HG02610 (cell line): ENCODE measurements around the gene C2CD2.

Experiments
- ATAC-seq: cut with Tn5 transposase; IDR thresholded peaks from one replicate; pipeline ENCODE4 v1.9.1; 2021; ENCODE audit warnings: mild to moderate bottlenecking, moderate library complexity; ENCODE audit not compliant: unreplicated experiment

The C2CD2 gene

DNA sequence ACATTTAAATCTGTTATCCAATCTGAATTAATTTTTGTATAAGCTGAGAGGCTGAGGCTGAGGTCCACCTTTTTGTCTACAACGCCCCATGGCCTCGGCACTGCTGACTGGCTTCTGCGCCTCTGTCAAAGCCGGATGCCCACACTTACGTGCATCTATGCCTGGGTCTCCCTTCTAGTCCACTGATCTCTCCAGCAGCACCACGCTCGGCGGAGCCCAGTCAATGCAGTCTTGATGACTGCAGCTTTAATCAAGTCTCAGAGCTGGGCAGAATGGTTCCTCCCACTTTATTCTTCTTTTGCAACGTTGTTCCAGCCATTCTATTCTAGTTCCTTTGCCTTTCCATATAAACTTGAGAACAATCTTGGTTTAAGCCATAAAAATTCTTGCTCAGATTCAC lies 84.0 kb downstream of the C2CD2 start:
- ATAC-seq: no peak

DNA sequence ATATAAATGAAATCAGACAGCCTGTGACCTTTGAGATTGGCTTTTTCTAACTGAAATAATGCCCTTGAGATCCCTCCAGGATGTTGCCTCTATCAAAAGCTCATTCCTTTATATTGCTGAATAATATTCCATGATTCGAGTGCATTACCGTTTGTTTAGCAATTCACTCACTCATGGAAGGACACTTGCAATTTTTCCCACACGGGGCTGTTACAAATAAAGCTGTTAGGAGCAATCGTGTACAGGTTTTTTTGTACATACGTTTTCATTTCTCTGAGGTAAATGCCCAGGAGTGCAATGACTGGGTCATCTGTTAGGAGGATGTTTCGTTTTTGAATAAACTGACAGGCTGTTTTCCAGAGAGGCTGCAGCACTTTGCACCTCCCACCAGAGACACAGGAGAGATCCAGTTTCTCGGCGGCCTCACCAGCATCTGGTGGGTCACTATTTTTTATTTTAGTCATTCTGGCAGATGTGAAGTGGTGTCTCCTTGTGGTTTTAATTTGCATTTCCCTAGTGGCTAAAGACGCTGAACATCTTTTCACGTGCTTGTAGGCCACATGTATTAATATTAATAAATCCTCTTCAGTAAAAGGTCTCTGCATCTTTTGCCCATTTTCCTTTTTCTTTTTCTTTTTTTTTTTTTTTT lies 85.6 kb downstream of the C2CD2 start:
- peak; percentile 54 for ATAC-seq

DNA sequence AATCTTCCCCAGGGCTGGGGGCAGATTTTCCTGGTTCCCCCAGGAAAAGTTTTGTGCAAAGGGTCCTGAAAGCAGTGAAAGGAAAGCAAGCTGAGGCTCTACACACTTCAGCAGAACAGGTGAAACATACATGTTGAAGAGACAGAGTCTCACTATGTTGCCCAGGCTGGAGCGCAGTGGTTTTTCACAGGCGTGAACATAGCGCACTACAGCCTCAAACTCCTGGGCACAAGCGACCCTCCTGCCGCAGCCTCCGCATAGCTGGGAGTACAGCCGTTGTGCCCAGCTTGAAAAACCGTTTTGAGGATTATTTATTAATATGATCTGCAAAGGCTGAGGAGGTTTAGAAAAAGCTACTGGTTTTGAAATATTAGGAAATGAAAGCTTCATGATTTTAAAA lies 86.5 kb downstream of the C2CD2 start:
- no peak for ATAC-seq

DNA sequence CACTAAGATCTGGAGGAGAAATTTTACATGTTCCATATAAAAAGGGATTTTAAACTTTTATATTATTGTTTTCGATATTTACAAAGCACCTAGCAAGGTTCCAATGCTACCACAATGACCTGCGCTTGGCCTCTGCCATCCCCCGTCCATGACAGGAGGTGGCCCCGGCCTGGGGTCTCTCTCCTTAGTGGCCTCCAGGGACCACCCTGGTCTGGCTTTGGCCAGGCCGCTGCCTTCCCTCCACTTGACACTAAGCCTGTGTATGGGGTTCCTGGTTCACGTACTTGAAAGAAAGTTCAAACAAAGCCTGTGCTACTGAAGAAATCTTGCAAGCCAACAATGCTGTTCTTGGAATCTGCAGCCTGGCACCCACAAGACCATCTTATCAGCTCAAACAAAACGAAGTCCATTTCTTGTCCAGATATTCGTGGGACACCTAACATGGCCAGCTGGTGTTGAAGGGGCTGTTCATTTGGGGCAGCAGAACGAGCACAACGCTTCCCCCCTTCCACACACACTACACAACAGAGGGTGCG lies 87.5 kb downstream of the C2CD2 start:
- ATAC-seq: no peak

GRCh38 chr21:41865002-41865777 lies 88.6 kb downstream of the C2CD2 start:
- peak; percentile 58 for ATAC-seq

- no peak for ATAC-seq
Observed at GRCh38 chr21:41864311-41865001, 89.4 kb downstream of the C2CD2 start.

DNA sequence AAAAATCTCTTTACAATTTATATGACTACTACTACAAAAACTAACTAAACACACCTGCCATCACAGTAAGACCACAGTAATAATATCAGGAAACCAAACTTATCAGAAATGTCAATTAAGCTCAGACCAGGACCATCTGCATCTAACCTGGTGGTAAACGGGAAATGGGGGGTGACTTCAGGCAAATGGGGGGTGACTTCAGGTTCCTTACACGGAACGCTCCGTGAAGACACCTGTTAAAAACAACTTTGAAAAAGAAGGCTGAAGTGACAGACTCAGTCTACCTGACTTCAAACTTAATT lies 90.4 kb downstream of the C2CD2 start:
- no peak for ATAC-seq

DNA sequence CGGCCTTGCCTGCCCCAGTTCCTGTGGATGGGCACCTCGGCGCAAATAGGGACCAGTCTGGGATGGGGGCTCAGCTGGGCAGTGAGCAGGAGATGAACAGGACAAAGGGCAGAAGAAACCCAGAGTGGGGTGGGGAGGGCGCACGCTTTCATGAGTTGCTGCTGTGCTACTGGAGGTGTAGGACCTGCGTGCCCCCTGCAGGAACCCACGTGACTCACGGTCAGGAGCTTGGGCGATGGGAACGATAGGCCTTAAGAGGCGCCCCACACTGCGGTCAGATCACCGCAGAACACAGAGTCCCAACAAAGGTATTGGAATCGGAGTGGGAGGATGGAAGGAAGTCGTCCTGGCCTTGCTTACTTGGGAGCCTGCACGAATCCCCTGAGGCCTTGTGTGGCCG lies 91.8 kb downstream of the C2CD2 start:
- ATAC-seq: no peak

- ATAC-seq: no peak
Observed at GRCh38 chr21:41861255-41861654, 92.6 kb downstream of the C2CD2 start.

GRCh38 chr21:41859297-41859980 lies 94.4 kb downstream of the C2CD2 start:
- ATAC-seq: no peak

- no peak for ATAC-seq
Observed at GRCh38 chr21:41858466-41859296, 95.1 kb downstream of the C2CD2 start.

DNA sequence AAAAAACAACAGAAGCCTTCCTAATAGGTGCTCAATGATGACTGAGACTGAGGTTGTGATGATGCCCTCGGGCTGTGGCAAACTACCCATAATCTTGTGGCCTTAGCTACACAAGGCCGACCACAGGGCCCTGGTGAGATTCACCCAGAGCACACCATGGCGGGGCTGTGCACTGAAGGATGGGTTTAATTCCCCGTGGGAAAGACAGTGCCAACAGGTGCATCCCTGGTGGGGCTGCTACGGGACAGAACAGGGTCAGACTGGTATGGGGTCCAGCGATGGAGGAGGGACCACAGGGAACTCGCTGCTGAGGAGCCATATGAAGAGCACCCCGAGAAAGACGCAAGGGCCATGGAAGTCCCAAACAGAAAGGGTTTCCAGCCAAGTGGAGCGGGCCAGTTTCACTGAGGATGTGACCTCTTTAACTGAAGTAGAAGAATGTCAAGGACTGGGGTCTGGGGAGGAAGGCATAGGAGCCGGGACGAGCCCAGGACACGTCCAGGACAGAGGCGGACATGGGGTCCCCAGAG lies 96.0 kb downstream of the C2CD2 start:
- no peak for ATAC-seq

GRCh38 chr21:41856572-41856971 lies 97.2 kb downstream of the C2CD2 start:
- no peak for ATAC-seq

GRCh38 chr21:41854426-41854995 lies 99.3 kb downstream of the C2CD2 start:
- no peak for ATAC-seq

GRCh38 chr21:41852929-41853320 lies 100.9 kb downstream of the C2CD2 start:
- no peak for ATAC-seq

GRCh38 chr21:41852151-41852928 lies 101.5 kb downstream of the C2CD2 start:
- no peak for ATAC-seq

- no peak for ATAC-seq
Observed at GRCh38 chr21:41851090-41851790, 102.6 kb downstream of the C2CD2 start.

- no peak for ATAC-seq
Observed at GRCh38 chr21:41850085-41850484, 103.7 kb downstream of the C2CD2 start.
